Stimulated activated CD4-positive, alpha-beta T cell treated with anti-CD3 and anti-CD28 coated beads, Interleukin-2, amount 100 ng/mL, for 4 hours (primary cell): ENCODE results near the gene ETFA.
"Not testable (repeated sequence)": the region's sequence is repeated elsewhere in the genome, so short reads cannot be mapped to it uniquely, and the experiment has no call there.

ENCODE experiments used
- DNase-seq: peaks from one replicate; pipeline ENCODE4 v3.0.0-alpha.2; 2020; ENCODE audit warnings: low read depth

ETFA gene

DNA sequence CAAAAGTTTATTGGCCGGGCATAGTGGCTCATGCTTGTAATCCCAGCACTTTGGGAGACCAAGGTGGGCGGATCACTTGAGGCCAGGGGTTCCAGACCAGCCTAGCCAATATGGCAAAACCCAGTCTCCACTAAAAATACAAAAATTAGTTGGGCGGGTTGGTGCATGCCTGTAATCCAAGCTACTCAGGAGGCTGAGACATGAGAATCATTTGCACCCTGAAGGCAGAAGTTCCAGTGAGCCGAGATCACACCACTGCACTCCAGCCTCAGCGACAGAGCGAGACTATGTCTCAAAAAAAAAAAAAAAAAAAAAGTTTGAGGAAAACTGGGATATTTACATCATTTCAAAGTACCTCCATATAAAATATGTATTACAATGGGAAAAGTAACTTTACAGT, 40.4 kb downstream of the ETFA start:
- no peak for DNase-seq

DNA sequence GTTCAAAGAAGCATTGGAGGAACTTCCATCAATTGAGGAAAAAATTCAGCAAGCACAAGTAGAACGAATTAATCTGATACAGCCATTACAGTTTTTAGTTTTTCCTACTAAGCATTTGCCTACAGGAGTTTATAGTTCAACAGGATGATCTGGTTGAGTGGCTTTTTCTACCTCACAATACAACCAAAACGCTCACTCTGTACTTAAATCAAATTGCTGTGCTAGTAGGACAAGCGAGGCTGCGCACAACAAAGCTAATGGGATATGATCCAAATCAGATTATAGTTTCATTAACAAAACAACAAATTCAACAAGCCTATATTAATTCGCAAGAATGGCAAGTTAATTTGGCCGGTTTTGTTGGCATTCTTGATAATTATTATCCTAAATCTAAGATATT, 44.2 kb downstream of the ETFA start:
- DNase-seq: no peak

DNA sequence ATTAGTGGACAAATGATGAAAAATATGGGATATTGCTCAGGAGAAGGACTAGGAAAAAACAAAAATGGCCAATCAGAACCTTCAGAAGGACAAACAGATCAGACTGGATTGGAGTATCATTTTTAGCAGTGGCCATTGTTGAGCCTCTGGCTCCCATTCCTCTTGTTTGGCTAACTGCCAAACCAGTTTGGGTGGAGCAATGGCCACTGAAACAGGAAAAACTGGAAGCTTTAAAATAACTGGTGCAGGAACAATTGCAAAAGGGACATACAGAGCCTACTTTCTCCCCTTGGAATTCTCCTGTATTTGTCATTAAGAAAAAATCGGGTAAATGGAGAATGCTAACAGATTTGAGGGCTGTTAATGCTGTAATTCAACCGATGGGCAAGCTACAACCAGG, 45.5 kb downstream of the ETFA start:
- DNase-seq: not testable (repeated sequence)

GRCh38 chr15:76260246-76260938, 50.9 kb downstream of the ETFA start:
- DNase-seq: no peak

DNA sequence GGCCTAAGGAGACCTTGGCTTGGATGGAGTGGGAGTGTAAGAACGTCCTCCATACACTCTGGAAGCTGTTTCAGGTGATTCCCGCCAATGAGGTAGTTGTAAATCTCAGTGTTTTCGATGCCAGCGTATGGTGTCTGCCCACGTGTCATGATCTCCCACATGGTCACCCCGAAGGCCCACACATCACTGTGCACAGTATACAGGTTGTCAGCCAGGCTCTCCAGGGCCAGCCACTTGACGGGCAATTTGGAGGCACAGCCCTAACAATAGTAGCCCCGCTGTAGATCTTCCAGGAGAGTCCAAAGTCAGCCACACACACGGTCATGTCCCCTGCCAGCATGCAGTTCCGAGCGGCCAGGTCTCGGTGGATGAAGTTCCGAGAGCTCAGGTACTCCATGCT, 51.9 kb downstream of the ETFA start:
- DNase-seq: no peak

DNA sequence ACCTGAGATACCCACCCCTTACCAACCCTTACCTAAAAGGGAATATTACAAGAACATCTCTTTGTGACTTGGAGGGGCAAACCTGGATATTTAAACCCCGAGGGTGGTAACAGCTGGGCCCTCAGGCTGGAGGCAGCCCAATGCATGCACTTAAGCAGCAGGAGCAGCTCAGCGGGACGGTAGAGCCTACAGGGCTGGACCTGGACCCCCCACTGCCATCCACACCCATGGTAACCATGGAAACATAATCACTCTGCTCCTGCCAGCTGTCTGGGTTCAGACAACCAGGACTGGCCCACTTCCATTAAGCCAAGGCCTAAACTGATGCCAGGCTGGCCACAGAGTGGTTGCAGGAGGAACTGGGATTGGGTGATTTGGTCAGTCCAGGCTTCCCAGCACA, 52.8 kb downstream of the ETFA start:
- DNase-seq: no peak

DNA sequence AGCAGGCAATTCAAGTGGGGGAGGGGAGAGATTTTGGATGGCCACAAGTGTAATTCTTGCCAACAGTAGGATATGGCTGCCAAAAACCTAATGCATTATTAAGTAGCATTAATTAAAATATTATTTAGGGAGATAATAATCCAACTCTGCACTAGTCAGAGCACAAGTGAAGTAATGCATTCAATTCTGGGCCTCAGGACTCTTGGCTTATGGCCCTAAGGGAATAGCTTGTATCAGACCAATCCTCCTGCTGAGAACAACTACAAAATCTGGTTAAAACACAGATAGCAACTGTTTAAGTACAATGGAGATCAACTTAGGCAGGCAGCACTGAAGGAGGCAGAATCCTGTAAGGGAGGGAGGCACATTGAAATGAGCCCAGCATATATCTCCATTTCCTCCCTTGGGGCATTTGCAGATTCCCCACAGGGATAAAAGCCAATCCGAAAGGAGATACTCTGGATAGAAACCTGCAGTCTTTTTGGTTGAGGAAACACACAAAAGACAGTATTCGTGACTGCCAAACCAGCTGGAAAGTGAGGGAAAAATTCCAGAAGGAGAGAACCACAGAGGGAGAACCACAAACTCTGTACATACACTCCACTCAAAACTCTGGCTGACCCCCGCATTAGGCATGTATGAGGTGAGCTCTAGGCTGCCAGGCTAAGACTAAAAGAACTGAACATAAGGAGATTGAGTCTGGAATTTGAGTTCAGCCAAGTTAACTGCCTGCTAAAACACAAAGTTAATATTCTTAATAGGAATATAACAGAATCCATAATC, 57.4 kb downstream of the ETFA start:
- DNase-seq: no peak

GRCh38 chr15:76252249-76252648, 59.0 kb downstream of the ETFA start:
- no peak for DNase-seq

DNA sequence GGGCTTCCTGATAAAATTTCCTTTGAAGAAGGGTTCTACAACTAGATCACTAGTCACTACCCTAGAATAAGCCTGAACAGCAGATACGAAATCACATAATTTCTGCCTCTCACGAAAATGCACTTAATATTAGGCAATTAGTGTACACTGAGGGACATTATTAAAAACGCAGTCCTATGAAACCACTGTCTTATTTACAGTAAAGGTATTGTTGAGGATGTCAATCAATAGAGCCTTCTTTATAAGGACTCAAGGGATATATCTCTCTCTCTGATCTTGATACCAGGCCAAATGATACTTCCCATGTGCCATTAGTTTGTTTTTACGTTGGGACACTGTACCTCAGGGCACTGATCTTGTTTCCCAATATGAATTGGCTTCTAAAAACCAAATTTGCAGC, 59.6 kb downstream of the ETFA start:
- no peak for DNase-seq

DNA sequence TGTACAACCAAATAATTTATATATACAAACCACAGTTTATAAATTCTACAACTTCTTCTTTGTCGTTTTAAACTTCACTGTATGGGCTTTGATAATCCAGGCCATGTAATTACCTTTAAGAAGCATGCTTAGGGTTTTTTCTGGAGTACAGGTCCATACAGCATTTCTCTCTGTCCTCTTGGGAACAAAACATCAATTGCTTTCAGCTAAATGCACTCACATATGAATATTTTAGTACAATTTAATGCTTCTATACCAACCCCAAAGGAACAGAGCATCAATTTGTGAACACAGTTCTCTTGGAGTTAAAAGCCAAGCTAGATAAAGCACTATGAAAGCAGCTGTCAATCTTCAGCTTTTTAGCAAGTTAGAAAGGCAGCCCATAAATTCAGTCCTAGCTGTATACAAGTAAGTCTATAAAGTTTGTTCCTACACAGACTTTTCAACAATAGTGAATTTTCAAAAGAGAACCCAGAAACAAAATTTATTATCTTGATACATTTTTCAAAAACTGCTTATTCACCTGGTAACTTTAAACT, 66.1 kb downstream of the ETFA start:
- no peak for DNase-seq

GRCh38 chr15:76239786-76240185, 71.5 kb downstream of the ETFA start:
- no peak for DNase-seq

- DNase-seq: no peak
Observed at GRCh38 chr15:76236350-76236749, 74.9 kb downstream of the ETFA start.

DNA sequence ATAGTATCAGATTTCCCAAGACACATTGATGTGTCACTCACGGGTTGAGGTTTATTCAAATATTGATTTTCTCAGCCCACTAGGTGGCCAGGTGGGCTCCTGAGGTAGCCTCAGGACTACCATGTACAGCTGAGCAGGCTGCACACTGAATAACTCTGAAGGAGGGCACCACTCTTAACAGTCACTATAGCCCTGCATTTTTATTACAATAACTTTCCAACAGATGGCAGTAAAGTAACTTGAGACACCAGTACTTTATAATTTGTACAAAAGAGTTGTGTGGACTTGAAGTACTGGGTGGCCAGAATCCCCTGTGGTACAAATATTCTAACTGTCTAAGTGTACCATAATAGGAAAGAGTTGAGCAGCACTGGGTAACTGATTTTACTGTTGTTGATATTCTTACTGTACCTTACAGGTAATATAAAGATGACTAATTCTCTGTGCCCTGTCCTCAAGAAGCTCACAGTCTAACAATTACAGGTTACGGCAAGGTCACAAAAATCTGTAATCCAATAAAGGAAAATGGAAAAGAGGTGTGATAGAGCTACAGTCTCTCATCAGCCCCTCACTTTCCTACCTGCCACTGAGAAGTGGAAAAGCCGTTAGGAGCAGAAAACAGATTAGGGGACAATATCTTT, 76.0 kb downstream of the ETFA start:
- no peak for DNase-seq

GRCh38 chr15:76234337-76234889, 76.9 kb downstream of the ETFA start:
- DNase-seq: no peak

- no peak for DNase-seq
Observed at GRCh38 chr15:76233921-76234320, 77.3 kb downstream of the ETFA start.

DNA sequence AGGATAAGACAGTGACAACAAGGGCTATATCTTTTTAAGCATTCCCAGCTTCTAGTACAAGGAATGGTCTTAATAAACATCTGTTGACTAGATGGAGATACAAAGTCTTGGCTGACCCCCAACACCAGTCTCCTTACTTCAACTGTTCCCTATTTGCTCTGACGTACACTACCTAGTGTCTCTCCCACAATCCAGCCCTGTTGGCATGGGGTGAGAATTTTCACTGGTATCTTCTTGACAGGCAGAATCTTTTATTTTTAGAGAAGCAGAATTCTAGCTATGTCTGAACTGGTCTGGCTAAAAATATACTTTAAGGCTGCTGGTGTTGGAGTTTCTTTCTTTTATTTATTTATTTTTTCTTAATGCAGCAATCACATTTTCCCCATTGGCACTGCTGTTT, 82.0 kb downstream of the ETFA start:
- no peak for DNase-seq

GRCh38 chr15:76223521-76223920, 87.7 kb downstream of the ETFA start:
- no peak for DNase-seq

- no peak for DNase-seq
Observed at GRCh38 chr15:76222159-76222558, 89.1 kb downstream of the ETFA start.

- DNase-seq: no peak
Observed at GRCh38 chr15:76221085-76221767, 90.0 kb downstream of the ETFA start.

- no peak for DNase-seq
Observed at GRCh38 chr15:76217882-76218217, 93.4 kb downstream of the ETFA start.

- DNase-seq: no peak
Observed at GRCh38 chr15:76217029-76217881, 94.0 kb downstream of the ETFA start.
